NCI-H460 (cell line): ENCODE data around the gene EIF4E2. TPM values are rescaled to one million over a fixed set of nuclear protein-coding genes. Genes with fewer than 3 reads are reported as not detected.

Experiments
- DNase-seq: peaks from one replicate; pipeline ENCODE4 v3.0.0-alpha.2; 2016; ENCODE audit warnings: low read depth; ENCODE audit errors: extremely low read depth
- total RNA-seq: library from RNA; depleted of rRNA; stranded (reverse); fragments of >200 nt; shearing (Covaris generic); gene quantifications from 2 replicates; pipeline ENCODE4 v1.2.3, GENCODE V29; 2014

The EIF4E2 gene
- total RNA-seq, 1 experiment from 2014 or later = 67.1 TPM

DNA sequence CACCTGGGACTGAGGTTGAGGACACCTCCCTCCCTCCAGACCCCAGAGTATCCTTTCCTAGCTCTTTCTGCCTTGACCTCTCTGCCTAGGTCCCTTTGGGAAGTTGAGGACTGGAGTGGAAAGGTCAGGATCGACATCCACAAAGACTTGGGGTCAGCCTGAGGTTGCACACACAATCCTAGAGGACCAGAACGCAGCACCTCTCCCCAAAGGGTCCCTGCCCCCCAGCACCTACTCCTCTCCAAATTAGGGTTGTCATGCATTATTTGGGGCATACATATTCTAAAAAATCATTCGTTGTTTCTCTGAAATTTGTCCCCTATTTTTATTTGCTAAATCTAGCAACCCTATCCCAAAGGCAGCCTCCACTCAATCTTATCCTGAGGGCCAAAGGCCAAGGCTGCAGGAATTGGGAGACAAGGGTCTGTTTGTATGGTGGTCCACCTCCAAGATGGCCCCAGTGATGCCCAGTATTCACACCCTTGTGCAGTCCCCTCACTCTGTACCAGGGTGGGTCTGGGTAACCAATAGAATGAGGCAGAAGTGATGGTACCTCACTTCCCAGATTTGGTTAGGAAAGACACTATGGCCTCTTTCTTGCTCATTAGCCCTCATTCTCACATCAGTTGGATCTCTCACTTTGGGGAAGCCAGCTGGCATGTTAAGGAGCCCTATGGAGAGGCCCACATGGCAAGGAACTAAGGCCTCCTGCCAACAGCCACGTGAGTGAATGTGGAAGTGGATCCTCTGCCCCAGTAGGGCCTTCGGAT lies 14.5 kb upstream of the EIF4E2 start:
- no peak for DNase-seq

DNA sequence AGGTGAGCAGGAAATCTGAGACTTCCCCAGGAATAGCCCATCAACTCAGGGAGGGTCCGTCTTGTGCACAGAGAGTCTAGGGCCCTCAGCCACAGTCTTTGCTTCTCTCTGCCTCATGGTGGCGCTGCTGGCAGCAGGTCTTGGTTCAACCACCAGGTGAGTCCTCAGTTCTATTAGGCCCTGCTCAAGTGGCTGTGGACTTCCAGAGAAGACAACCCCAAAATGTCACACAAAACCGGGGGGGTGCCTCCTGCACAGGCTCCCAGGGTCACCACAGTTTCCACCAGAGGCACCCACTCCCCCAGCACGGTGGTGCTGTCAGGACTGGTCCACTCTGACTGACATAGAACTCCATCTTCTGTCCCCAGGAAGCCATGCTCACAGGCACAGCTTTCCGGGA lies 13.4 kb upstream of the EIF4E2 start:
- no peak for DNase-seq

DNA sequence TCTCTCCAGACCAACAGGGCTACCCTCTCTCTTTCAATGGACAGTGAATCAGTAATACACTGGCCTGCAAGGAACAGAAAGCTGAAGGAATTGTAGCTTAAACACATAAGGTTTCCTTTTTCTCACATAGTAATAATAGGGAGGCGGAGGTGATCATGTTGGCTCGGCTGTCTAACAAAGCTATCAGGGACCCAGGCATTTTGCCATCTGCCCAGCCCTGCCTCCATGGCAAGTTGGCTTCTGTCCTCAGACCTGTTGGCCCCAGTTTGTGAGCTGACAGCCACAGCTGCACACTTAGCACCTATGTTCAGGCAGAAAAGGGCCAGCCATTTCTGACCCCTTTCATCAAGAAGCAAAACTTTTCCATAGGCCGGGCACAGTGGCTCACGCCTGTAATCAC lies 13.0 kb upstream of the EIF4E2 start:
- no peak for DNase-seq

DNA sequence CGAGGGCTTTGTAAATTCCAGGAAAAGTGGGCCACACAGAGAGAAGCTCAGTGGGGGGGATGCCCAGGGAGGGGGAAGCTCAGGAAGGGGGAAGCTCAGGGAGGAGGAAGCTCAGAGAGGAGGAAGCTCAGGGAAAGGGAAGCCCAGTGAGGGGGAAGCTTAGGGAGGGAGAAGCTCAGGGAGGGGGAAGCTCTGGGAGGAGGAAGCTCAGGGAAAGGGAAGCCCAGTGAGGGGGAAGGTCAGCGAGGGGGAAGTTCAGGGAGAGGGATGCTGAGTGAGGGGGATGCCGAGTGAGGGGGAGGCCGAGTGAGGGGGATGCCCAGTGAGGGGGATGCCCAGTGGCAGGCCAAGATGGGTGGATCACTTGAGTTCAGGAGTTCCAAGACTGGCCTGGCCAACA lies 11.8 kb upstream of the EIF4E2 start:
- no peak for DNase-seq

DNA sequence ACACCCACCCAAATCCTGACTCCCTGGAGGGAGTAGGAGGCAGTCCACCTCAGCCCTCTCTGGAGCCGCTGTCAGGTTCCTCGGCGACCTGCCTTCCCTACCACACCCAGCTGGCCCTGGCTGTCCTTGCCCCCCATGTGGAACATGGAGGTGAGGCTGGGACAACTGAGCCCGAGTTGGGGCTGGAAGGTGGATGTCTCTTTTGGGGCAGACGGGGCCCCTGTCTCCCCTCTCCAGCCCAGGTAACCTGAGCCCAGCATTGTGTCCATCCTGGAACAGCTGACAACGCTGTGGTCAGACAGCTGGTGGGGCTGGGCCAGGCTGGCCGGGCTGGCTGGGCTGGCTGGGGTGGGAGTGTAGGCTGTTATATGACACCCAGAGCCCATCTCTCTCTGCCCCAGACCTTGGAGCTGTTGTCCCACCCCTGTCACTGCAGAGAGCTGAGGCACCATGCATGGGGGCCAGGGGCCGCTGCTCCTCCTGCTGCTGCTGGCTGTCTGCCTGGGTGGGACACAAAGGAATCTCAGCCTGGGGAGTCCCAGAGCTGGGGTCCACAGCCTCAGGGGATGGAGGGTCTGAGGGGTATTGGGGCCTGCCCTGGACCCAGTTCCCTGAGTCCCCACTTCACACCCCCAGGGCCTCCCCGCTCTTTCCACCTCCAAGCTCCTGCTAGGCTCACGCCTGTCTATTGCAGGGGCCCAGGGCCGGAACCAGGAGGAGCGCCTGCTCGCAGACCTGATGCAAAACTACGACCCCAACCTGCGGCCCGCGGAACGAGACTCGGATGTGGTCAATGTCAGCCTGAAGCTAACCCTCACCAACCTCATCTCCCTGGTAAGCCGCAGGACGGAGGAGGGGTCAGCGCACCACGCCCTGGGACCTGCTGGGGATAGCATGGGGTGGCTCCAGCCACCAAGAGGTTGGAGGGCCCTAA lies 10.9 kb upstream of the EIF4E2 start, which contains the start of gene CHRNG:
TSS of gene CHRNG (plus strand) at position 395 of the 934 bp plus-strand sequence. CDS start at position 451, 56 bp downstream.
- no peak for DNase-seq

DNA sequence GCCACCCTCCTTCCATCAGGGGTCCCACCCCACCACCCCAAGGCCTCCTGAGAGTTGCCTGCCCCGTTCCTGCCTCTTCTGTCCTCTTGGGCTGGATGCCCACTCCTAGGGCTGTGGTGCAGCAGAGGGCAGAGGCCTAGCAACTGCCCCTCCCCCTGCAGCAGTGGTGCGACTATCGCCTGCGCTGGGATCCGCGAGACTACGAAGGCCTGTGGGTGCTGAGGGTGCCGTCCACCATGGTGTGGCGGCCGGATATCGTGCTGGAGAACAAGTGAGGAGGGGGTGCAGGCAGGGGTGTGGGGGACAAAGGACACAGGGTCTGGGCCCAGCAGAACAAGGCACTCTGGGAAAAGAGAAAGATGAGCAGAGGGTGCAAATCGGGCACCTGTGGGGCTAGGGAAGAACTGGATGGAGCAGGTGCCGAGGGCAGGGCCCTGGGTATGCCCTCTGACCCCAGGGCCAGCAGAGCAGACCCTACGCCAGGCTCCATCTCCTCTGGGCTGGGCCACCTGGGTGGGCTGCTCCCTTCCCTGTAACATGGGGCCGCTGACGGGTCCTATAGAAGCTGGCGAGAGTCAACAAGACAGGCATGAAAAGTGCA lies 9.9 kb upstream of the EIF4E2 start:
- no peak for DNase-seq

DNA sequence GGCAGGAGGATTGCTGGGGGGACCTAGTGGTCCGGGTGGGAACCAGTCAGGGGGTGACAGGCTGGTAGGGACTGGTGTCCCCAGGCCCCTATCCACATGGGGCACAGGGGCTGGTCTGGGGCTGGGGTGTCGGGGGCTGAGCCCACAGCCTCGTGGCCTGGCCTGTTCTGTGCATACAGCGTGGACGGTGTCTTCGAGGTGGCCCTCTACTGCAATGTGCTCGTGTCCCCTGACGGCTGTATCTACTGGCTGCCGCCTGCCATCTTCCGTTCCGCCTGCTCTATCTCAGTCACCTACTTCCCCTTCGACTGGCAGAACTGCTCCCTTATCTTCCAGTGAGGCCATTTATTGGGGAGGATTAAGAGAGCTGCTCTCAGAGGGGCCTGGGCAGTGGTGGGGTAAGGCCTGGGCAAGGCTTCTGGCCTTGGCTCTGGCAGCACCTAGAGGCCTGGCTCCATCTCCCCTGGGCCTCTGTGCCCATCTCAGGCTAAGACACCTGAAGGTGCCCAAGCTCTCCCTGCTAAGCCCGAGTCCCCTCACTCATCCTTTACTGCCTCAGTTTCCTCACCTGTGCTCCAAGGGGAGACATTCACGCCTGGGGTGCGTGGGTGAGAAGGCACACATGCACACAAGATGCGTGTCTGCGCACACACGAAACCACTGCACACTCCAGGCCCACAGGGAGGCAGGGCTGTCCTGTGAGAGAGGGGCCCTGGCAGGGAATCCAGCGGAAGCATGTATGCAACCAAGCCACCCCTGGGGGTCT lies 9.1 kb upstream of the EIF4E2 start:
- no peak for DNase-seq

DNA sequence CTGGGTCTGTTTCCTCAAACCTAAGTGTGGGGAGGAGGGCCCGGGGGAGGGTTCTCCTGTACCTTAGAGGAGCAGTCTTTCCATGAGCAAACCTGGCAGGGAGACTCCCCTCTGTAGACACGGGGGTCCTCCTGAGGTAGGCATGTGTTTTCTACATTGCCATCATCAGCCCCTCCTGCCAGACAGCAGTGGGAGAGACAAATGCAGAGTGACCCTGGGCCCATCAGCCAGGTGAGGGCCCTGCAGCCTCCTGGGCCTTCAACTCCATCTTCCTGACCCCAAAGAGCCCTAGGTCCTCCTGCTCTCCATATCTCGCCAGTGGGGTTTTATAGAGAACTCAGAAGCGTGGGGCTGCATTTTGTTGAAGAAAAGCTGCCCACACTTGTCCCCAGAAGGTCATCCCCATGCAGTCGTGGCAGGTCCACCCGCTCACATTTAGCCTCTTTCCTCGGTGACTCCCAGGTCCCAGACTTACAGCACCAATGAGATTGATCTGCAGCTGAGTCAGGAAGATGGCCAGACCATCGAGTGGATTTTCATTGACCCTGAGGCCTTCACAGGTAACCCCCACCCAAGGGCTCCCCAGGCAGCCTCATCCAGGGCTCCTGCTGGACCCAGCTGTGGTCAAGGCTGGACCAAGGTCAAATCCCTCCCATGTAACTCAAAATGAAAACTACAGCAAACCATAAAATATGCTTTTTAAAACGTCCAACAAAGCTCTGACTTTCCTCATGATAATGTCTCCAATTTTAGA lies 8.4 kb upstream of the EIF4E2 start:
- DNase-seq = no peak

DNA sequence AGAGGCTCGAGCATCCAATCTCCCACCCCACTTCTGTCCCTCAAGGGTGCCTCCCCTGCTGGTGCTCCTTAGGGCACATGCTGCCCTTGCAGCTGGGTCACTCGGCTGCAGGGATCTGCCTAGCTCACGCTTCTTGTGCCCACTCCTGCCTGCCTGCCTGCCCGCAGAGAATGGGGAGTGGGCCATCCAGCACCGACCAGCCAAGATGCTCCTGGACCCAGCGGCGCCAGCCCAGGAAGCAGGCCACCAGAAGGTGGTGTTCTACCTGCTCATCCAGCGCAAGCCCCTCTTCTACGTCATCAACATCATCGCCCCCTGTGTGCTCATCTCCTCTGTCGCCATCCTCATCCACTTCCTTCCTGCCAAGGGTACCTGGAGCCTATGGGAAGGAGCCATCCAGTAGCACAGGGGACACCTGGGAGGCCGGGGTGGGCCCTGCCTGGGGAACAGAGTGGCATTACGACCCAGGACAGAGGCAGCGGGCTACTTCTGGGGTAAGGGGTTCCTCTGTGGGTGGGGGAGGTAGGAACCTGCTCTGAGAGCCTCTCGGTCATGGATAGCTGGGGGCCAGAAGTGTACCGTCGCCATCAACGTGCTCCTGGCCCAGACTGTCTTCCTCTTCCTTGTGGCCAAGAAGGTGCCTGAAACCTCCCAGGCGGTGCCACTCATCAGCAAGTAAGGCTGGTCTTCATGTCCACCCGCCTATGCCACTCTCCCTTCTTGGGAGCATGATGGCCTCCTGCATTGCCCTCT lies 7.6 kb upstream of the EIF4E2 start:
- DNase-seq = no peak

DNA sequence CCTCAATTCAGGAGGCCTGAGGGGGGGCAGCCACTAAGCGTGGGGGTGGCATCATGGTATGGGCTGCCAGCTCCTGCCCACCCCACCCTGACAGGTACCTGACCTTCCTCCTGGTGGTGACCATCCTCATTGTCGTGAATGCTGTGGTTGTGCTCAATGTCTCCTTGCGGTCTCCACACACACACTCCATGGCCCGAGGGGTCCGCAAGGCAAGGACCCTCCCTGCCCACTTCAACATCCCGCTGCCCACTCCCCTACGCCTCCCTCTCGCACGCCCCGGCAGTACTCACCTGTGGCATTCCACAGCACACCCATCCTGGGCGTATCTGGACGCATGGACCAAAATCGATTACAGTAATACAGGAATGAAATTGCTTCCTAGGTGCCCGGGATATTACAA lies 7.0 kb upstream of the EIF4E2 start:
- no peak for DNase-seq

DNA sequence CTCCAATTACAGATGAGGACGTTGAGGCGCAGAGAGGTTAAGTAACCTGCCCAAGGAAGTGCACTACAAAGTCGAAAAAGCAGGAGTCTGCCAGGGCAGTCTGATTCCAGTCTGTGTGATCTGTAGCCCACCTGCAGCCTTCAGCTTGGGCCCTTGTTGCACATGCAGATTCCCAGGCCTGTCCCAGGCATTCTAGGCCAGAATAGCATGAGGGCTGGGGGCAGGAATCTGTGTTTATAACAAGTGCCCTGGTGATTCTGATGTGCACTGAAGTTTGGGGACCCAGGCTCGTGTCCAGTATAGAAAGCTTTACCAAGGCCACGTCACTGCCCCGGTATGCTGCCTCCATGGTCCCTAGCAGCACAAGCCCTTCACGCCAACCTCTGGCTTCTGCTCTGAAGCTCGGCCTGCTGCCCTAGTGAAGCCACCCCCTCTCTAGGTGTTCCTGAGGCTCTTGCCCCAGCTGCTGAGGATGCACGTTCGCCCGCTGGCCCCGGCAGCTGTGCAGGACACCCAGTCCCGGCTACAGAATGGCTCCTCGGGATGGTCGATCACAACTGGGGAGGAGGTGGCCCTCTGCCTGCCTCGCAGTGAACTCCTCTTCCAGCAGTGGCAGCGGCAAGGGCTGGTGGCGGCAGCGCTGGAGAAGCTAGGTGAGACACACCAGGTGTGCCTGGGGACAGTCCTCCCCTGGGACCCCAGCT lies 6.4 kb upstream of the EIF4E2 start:
- DNase-seq = no peak

DNA sequence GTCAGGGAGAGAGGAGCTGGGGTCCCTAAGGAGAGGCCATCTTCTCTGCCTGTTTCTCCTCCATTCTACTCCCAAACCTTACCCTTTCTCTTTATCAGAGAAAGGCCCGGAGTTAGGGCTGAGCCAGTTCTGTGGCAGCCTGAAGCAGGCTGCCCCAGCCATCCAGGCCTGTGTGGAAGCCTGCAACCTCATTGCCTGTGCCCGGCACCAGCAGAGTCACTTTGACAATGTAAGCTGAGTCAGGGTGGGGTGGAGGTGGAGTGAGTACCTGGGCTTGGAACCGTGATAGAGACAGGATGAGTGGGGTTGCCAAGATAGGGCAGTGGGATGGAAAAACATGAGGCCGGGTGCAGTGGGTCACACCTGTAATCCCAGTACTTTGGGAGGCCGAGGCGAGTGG lies 5.8 kb upstream of the EIF4E2 start:
- DNase-seq = no peak

DNA sequence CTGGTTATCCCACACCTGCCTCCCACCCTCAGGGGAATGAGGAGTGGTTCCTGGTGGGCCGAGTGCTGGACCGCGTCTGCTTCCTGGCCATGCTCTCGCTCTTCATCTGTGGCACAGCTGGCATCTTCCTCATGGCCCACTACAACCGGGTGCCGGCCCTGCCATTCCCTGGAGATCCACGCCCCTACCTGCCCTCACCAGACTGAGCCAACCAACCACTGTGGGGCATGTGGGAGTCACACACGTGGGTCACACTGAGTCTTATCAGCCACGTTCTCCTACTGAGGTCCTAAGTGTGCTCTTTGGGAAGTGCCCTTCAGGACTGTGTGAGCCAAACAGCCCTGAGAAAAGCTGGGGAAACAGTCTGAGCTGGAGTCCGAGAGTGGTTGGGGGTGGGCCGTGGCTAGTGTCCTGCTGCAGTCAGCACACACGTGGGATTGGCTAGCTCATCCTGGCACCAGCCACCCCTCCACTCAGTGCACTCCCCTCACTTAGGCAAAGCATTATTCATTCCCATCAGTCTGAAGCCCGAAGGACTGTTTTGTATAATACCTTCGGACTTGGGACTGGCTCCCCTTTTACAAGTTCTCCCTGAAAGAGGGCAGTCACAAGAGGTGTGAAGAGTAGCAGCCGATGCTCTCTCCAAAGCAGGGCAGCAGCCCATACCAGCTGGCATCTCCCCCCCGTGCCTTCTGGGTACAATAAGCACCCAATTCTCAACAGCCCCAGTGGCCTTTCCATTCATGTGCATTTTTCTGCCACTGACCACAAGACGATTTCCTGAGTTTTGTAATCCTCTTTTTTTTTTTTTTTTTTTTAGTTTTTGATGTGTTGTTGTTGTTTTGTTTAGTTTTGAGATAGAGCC lies 4.7 kb upstream of the EIF4E2 start:
- DNase-seq = no peak

DNA sequence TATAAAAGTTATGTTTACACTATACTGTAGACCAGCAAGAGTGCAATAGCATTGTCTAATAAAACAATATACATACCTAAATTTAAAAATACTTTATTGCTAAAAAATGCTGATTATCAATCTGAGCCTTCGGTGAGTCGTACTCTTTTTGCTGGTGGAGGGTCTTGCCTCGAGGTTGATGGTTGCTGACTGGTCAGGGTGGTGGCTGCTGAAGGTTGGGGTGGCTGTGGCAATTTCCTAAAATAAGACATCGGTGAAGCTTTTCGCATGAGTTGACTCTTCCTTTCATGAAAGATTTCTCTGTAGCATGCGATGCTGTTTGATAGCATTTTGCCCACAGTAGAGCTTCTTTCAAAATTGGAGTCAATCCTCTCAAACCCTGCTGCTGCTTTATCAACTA lies 2.5 kb upstream of the EIF4E2 start:
- no peak for DNase-seq

DNA sequence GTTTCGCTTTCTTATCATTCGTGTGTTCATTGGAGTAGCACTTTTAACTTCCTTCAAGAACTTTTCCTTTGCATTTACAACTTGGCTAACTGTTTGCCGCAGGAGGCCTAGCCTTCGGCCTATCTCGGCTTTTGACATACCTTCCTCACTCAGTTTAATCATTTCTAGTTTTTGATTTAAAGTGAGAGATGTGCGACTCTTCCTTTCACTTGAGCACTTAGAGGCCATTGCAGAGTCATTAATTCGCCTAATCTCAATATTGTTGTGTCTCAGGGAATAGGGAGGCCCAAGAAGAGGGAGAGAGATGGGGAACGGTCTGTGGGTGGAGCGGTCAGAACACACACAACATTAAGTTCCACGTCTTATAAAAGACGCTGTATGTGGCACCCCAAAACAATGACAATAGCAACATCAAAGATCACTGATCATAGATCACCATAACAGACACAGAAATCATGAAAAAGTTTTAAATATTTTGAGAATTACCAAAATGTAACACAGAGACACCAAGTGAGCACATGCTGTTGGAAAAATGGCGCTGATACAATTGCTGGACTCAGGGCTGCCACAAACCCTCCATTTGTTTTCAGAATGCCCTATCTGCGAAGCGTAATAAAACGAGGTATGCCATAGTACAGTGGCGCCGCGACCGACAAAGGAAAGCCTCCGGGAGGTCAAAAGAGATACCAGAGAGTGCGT lies 685 bp upstream of the EIF4E2 start:
- DNase-seq = peak; percentile 3

DNA sequence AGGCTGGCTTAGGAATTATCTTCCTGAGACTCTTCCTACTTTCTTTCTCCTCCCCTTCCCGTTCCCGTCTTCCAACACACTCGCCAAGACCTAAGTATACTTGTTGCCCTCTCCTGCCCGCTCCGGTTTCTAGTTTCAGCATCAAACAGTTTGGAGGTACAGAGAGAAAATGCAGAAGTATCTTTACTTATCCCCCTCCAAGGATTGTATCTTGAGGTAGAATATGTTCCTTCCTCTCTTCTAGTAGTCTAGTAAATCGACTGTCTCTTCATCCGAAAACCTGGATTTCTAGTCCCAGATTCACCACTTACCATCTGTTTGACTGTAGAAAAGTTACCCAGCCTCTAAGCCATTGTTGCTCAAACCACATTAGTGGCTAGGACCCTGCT lies 755 bp downstream of the EIF4E2 start:
- DNase-seq = no peak

DNA sequence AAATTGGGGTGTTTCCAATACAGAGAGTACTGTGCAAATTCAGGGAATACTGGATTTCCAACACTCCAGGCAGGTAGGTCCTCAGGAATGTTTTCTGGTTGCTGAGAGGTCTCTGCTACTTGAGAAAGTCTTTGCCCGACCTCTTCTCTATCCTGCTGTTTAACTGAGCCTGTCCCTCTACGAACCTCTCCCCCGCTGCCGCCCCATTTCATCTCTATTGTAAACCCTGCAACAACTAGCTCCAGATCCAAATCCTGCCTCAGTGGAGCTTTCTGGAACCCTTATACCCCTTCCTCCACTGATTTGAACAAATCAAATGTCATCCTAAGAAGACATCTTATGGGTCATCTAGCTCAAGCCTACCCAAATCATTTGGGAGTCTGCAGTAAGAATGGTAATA lies 1.3 kb downstream of the EIF4E2 start:
- no peak for DNase-seq
